DND-41 (cell line): Measurements from ENCODE around the gene TEX22.

Source experiments
- ATAC-seq: fragments of 200-7000 bp; cut with Tn5 transposase; 3 replicates; pipeline ENCODE4 v1.9.1; 2021; ENCODE audit warnings: low read depth; ENCODE audit not compliant: insufficient read depth
- DNase-seq: peaks from one replicate; pipeline ENCODE4 v3.0.0-alpha.2; 2020
- H2AFZ ChIP-seq: 2 replicates; pipeline ENCODE4 v1.6.0; 2012; ENCODE audit warnings: low read depth, low read length
- H3K27ac ChIP-seq: 2 replicates; pipeline ENCODE4 v1.5.1; 2012; ENCODE audit warnings: low read length, inconsistent platforms
- H3K27me3 ChIP-seq: fragments of 200-600 bp; sonication (generic); 2 replicates; pipeline ENCODE4 v1.6.0; 2012; ENCODE audit warnings: low read length, mild to moderate bottlenecking, inconsistent platforms; ENCODE audit not compliant: insufficient read depth, poor library complexity
- H3K36me3 ChIP-seq: 2 replicates; pipeline ENCODE4 v1.5.1; 2012; ENCODE audit warnings: low read length, inconsistent platforms; ENCODE audit not compliant: insufficient read depth
- H3K4me1 ChIP-seq: 2 replicates; pipeline ENCODE4 v1.5.1; 2012; ENCODE audit warnings: mild to moderate bottlenecking, low read length; ENCODE audit not compliant: insufficient read depth
- H3K4me2 ChIP-seq: 2 replicates; pipeline ENCODE4 v1.6.0; 2012; ENCODE audit warnings: mild to moderate bottlenecking, moderate library complexity, low read length, inconsistent platforms; ENCODE audit not compliant: insufficient read depth
- H3K4me3 ChIP-seq, 2 experiments: fragments of 200-600 bp in 1 of 2; shearing (Covaris generic) in 1 of 2; 2 replicates each; pipeline ENCODE4 v1.5.1; 2012 to 2016; ENCODE audit warnings: inconsistent platforms in 2 of 2, low read length in 2 of 2, mild to moderate bottlenecking in 2 of 2, low read depth in 1 of 2, moderate library complexity in 1 of 2
- H3K79me2 ChIP-seq: 2 replicates; pipeline ENCODE4 v1.6.0; 2012; ENCODE audit warnings: low read length, inconsistent platforms; ENCODE audit not compliant: insufficient read depth
- H3K9ac ChIP-seq: 2 replicates; pipeline ENCODE4 v1.6.0; 2012; ENCODE audit warnings: low read depth, mild to moderate bottlenecking, inconsistent platforms, low read length, moderate library complexity
- H3K9me3 ChIP-seq: 2 replicates; pipeline ENCODE4 v1.5.1; 2012; ENCODE audit warnings: low read length, moderate library complexity, mild to moderate bottlenecking, inconsistent platforms; ENCODE audit not compliant: insufficient read depth, severe bottlenecking
- H4K20me1 ChIP-seq: 2 replicates; pipeline ENCODE4 v1.6.0; 2012; ENCODE audit warnings: low read length; ENCODE audit not compliant: insufficient read depth
- CTCF ChIP-seq: IDR thresholded peaks from 2 replicates; pipeline ENCODE4 v1.5.1; 2012; ENCODE audit warnings: borderline replicate concordance, low read length, moderate library complexity, mild to moderate bottlenecking; ENCODE audit not compliant: poor library complexity, severe bottlenecking; ENCODE audit errors: extremely low read depth
- EZH2 ChIP-seq: IDR thresholded peaks from 3 replicates; pipeline ENCODE4 v1.6.1; 2012; ENCODE audit warnings: borderline replicate concordance, low read depth, mild to moderate bottlenecking, moderate library complexity, low read length, inconsistent platforms; ENCODE audit not compliant: severe bottlenecking

The TEX22 gene

GRCh38 chr14:105378199-105378598, 20.1 kb upstream of the TEX22 start:
- H3K9me3 ChIP-seq = no peaks in the 10 kb centered on the region
- no peak for DNase-seq
- no peak for TF ChIP-seq CTCF
- H4K20me1 ChIP-seq = peaks cover 8% of the 10 kb centered on the region; the same call in 1 of the 2 replicates
- no peak overlapping the region for H3K27ac ChIP-seq
- H3K79me2 ChIP-seq = no peaks in the 10 kb centered on the region
- H3K4me1 ChIP-seq = no peaks in the 10 kb centered on the region
- no peaks in the 10 kb centered on the region for H3K27me3 ChIP-seq
- no peak overlapping the region for H3K9ac ChIP-seq
- ATAC-seq = no peak
- H3K36me3 ChIP-seq = peaks cover 17% of the 10 kb centered on the region
- no peak overlapping the region for H2AFZ ChIP-seq
- H3K4me3 ChIP-seq = no peak overlapping the region
- no peak overlapping the region for H3K4me2 ChIP-seq

- DNase-seq = no peak
- Histone ChIP-seq H3K9ac (0 out of 2 replicates have a peak overlapping the region, but pooled peaks have one; percentile 9), H3K79me2 (no peaks in the 10 kb centered on the region), H3K4me3 (no peak overlapping the region), H3K9me3 (no peaks in the 10 kb centered on the region), H4K20me1 (peaks cover 8% of the 10 kb centered on the region; the same call in 1 of the 2 replicates), H3K36me3 (peaks cover 26% of the 10 kb centered on the region), H3K4me2 (no peak overlapping the region), H3K27me3 (no peaks in the 10 kb centered on the region), H2AFZ (no peak overlapping the region), H3K27ac (no peak overlapping the region), H3K4me1 (no peaks in the 10 kb centered on the region)
- no peak for ATAC-seq
- no peak for TF ChIP-seq CTCF
- no peak for TF ChIP-seq EZH2
These were observed 19.3 kb upstream of the TEX22 start for GRCh38 chr14:105378873-105379685.

- H3K27ac ChIP-seq = no peak overlapping the region
- peaks cover 34% of the 10 kb centered on the region for H3K36me3 ChIP-seq
- no peak overlapping the region for H3K9ac ChIP-seq
- H4K20me1 ChIP-seq = peaks cover 8% of the 10 kb centered on the region; the same call in 1 of the 2 replicates
- H2AFZ ChIP-seq = no peak overlapping the region
- no peak overlapping the region for H3K4me3 ChIP-seq
- TF ChIP-seq EZH2 (no peak), CTCF (no peak)
- no peaks in the 10 kb centered on the region for H3K27me3 ChIP-seq
- no peak overlapping the region for H3K4me2 ChIP-seq
- no peak for ATAC-seq
- no peaks in the 10 kb centered on the region for H3K4me1 ChIP-seq
- no peaks in the 10 kb centered on the region for H3K79me2 ChIP-seq
- H3K9me3 ChIP-seq = no peaks in the 10 kb centered on the region
- no peak for DNase-seq
These were observed 18.4 kb upstream of the TEX22 start for GRCh38 chr14:105379946-105380345.
